NCI-H526 treated with DMSO at 0.1 percent for 48 hours (cell line): Measurements from ENCODE around the gene KIF26A.
A peak's percentile ranks its signal among the peaks of the same experiment; 100 is the strongest.

ENCODE experiments used
- DNase-seq: peaks from one replicate; lab custom pipeline; 2025; lab: John Stamatoyannopoulos, UW

The KIF26A gene

DNA sequence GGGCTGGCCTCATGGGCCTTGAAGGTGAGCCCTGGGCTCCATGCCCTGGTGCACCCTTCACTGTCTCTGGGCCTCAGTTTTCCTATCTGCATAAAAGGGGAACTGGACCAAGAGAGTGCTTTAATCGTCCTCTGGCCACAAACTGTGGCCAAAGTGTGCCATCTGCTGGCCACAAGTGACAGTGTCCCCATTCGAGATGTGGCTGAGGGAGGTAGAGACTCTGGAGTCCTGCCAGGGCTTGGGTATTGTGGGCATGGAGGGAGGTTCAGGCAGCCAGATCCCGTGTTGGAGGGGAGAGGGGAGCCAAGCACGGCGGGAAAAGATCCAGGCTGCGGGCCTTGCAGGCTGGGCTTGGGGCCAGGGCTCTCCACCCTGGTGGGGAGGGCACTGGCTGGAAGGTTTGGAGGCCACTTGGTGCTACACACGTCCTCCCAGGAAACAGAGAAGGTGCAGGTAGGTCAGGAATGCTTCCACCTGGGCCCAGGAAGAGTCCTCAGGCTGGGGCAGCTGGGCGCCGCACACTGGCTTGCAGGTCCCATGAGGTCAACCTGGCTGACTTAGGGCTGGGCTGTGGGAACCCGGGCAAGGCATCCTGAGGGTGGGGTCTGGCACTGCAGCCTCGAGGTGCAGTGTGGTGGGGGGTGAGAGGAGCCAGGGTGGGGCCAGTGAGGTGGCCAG lies 7.3 kb upstream of the KIF26A start:
- DNase-seq, result peak; percentile 45

DNA sequence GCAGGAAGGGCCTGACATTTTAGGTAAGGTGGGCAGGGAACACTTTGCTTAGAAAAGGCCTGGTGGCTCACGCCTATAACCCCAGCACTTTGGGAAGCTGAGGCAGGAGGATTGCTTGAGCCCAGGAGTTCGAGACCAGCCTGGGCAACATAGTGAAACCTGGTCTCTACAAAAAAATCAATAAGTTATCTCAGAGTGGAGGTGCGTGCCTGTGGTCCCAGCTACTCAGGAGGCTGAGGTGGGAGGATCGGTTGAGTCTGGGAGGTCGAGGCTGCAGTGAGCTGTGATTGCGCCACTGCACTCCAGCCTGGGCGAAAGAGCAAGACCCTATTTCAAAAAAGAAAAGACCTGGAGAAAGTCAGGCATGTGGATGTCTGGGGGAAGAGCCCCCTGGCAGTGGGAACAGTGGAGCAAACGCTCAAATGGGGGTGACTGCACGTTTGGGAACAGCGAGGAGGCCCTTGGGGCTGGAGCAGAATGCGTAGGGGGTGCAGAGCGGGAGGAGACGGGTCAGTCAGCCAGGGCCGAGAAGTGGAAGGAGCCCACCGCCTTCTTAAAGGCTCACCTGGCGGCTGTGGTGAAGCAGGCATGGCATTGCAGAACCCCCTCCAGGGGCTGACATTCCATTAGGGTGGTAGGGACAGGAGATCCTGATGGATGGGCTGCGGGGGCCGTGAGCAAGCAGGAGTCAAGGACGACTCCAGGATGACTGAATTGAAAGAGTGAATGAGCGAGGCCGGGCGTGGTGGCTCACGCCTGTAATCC lies 6.2 kb upstream of the KIF26A start:
- no peak for DNase-seq

DNA sequence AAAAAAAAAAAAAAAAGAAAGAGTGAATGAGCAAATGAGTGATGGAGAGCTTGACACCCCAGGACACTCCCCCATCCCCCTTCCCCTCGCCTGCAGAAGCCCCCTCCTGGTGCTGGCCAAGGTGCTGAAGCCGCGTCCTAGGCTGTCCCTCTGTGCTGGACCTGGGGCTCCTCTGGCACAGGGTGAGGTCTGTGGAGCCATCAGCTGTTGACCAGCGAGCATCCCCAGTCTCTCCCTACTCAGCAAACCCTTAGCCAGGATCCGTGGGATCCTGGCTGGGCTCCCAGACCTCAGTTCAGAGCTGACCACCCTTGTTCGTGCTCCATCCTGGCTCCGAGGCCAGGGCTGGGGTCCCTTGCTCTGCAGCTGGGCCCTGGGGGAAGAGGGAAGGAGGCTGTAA lies 5.4 kb upstream of the KIF26A start:
- no peak for DNase-seq

DNA sequence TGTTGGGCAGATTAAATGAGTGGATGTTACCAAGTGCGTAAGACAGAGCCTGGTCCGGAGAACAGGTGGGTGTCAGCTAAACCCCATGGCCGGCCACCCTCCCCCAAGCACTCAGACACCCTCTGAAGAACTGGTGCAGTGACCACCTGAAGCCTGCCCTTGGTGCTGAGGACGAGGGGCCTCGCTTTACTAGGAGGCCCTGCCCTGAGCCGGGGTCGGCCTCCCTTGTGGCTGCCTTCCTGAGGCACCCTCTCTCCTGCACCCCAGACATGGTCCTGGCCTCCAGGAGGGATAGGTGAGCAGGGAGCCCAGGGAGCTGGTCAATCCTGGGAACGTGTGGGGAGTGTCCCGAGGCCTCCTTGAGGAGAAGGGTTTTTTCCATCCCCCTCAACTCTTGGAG lies 4.9 kb upstream of the KIF26A start:
- no peak for DNase-seq

DNA sequence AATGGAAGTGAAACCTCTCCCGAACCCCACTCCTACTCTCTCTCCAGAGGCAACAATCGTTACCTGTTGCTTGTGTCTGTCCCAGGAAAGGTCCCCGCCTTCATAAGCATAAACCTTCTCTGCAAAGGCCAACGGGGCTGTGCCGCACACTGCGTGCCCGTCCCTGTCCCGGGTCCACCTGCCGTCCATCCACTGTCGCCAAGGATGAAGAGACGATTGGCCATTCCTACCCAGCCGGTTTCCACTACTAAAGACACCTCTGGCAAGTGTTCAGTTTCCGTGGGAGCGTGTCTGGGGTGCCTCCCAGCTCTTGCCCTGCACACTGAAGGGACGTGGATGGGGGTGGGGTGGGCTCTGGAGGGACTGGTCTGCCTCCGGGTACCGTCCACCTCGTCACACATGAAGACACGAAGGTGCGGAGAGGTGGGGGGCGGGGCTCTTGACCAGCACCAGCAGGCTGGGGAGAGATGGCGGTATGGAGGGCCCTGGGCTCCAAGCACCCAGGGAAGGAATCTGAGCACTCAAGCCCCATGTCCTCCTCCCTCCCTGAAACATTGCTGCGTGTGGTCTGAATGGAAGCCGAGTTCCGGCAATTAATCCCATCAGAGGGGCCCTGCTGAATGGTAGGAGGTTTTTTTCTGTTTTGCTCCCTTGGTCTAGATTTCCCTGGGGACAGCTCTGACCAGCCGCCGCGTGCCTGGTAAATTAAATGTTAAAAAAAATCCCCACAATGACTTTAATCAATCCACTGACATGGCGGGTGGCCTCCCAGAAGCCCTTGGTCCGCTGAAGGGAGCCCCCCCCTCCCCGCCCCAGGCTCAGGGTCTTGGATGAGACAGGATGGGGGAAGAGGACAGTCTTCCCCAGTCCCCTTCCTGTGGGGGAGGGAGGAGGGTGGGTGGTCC lies 4.1 kb upstream of the KIF26A start:
- DNase-seq, result no peak

DNA sequence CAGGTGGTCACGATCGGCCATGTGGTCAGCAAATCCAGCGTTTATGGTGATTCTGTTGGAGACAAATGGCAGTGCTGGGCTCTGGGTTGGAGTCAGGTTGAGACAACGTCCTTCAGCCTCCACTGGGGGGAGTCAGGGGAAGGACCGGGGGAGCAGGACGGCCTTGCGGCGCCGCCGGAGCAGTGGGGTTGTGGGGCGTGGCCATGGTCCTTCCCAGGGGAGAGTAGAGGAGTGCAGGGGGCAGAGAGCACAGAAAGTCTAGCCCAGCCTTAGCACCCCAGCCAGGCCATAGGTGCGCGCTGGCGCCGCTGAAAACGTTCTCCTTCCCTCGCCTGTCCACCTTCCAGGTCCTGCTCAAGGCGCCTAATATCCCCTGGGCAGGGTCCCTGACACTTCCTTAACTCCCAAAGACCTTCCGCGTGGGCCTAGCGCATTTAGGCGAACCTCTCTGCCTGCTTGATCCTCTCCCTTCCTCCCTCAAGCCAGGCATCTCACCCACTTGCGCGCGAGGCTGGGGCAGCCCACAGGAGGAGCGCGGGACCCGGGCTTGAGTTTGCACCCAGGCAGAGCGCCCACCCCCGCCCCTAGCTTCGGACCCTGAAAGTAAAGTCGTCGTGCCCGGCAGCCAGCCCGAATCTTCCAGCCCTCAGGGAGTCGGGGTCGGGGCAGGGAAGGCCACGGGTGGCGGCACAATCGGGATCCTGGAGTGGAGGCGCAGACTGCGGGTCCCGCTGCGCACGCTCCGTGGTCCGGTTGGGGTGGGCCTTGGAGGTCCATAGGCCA lies 3.1 kb upstream of the KIF26A start:
- peak; percentile 43 for DNase-seq

DNA sequence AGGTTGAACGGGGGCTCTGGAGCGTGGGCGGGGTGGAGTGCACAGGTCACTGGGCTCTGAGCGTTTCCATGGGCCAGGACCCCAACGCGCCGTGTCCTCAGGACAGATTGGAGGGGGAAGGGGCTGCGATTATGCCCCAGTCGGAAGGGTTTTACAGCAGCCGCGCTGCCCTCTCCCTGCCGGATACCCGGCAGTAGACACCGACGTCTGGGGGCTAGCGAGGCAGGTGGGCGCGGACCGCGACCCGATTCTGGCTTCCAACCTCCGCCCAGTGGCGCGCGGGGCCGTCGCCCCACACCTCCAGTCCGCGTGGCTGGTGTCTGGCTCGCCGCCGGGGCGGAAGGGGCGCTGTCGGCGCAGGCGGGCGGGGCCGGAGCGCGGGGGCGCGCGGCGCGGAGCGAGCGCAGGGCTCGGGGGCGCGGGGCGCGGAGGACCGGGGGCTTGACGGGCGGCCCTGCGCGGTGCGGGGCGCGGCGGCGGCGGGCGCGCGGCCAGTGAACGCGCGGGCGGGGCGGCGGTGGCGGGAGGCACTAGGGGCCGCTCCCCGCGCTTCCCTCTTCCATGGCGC lies 2.4 kb upstream of the KIF26A start:
- no peak for DNase-seq

DNA sequence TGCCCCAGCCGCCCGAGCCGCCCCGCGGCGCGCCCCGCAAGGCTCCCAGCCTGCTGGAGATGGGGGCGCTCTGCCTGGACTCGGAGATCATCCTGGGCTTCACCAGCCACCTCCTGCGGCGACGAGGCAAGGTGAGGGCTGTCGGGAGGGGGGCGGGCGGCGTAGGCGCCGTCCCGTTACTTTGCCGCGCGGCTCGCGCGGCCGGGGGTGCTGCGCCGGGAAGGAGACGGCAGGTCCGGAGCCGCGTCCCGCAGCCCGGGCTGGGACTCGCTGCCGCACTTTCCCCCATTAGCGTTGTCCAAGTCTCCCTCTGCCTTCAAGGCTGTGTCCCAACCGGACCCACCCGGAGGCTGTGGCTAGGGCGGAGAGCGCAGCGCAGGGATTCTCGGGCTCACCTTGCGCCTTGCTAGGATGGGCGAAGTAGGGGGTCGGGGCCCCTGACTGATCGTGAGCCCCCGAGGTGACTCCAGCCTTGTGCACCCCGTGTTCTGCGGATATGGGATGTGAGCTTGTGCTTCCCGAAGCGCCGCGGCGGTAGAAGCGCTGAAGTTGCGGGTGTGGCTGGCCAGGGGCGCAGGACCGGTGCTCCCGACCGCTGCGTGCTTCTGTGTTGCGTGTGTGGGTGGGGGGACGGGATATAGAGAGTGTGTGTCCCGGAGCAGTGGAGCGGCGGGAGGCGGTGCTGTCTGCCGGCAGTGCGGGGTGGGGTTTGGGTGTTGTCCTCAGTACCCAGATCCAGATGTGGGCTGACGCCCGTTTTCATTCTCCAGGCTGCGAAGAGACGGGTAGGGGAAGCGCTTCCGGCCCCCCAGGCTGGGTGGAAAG lies 1.7 kb upstream of the KIF26A start:
- no peak for DNase-seq

DNA sequence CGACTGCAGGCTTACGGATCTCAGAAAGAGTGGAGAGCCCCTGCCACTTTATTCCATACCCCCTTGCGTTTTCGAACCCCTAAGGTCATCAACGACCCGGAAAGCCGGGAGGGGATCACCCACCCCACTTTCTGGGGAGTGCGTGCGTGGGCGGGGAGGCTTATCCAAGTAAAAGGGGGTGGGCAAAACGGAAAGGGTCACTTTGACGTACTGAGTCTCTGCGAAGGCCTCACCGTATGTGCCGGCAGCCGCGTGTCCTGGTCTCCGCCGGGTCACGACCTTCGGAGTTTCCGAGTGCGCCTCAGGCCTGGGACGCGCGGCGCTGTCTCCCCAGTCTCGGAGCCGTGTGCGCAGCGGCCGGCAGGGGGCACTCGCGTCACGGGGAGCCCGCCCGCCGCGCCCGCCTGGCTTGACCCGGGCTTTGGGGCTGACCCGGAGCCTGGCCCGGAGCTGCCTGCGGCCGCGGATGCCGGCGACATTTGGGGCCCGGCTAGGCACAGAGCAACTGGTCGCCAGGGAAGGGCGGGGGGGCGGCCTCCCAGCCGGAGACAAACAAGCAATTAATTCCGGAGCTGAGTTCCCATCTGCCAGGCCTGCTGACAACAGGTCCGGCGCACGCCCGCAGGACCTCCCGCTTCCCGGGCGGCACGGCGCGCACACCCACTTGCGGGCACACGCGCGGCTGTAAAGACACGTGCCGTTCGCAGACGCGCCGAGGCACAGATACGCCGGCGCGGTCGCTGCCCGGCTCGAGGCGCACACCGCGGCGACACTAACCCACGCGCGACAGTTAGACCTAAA lies 890 bp upstream of the KIF26A start:
- peak; percentile 60 for DNase-seq

DNA sequence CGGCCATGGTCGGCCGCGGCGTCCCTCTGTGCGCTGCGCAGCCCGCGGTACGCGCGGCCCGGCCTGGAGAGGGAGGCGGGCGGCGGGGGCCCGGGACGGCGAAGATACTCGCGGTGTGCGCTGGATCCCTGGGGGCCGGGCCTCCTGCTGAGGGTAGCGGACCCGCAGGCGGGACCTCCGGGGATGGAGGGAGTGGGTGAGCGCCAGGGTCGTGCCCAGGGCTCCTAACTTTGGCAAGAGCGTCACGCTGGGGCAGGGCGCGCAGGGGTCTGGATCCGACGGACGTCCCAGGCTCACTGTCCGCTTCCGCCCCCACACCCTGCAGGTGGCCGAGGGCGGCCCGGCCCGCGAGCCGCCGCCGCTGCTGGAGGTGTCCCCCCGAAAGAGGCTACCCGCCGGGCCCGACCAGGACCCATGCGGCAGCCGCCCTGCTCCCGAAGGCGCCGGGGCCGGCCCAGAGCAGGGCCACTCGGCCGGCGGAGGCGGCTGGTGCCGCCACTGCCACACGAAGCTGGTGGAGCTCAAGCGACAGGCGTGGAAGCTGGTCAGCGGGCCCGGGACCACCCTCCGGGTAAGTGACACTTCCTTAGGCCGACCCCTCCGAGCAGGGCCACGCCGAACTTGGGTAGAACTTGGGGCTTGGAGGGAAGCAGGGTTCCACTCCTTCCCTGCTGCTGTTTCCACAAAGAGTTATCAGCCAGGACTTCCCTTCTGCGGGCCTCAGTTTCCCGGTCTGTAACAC lies 502 bp downstream of the KIF26A start:
- no peak for DNase-seq

DNA sequence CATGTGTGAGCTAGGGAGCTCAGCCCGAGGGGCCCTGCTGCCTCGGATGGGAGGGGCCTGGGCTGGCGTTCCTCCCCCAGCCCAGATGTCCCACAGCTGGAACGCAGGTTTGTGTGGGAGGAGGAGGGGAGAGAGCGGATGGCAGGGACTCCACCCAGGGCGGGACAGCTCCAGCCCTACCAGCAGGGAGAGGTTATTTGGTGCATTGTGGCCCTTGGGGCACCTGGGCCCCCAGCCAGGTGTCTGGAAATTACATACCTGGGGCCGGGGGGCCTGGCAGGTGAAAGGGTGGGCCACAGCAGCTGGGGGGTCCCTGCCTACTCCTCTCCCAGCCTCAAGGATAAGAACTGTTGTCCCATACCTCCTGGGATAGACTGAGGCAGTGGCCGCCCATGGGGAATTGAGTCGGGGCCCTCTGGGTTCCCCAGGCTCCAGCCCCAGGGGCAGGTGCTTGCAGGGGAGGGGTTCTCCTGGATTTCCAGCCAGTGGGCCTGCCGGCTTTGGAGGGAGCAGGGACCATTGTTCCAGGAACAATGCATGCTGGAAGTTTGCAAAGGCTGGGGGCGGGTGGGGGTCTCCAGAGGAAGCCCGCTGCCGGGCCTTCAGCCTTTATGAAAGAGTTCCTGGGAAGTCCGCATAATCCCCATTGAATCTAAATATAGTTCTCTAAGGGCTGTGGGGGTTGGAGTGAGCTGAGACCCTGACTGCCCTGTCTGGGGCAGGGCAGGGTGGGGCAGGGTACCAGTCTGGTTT lies 1.2 kb downstream of the KIF26A start:
- no peak for DNase-seq

DNA sequence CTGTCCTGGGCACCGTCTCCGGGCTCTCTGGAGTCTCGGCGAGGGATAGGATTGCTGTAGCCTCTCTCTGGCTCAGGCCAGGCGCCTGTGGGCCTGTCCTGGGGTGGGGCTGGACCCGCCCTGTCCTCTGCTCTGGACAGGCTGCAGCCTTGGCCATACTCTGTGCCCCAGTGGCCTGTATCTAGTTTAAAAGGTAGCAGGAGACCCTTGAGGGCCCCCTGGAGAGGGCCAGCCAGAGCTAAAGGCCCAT lies 1.8 kb downstream of the KIF26A start:
- no peak for DNase-seq

DNA sequence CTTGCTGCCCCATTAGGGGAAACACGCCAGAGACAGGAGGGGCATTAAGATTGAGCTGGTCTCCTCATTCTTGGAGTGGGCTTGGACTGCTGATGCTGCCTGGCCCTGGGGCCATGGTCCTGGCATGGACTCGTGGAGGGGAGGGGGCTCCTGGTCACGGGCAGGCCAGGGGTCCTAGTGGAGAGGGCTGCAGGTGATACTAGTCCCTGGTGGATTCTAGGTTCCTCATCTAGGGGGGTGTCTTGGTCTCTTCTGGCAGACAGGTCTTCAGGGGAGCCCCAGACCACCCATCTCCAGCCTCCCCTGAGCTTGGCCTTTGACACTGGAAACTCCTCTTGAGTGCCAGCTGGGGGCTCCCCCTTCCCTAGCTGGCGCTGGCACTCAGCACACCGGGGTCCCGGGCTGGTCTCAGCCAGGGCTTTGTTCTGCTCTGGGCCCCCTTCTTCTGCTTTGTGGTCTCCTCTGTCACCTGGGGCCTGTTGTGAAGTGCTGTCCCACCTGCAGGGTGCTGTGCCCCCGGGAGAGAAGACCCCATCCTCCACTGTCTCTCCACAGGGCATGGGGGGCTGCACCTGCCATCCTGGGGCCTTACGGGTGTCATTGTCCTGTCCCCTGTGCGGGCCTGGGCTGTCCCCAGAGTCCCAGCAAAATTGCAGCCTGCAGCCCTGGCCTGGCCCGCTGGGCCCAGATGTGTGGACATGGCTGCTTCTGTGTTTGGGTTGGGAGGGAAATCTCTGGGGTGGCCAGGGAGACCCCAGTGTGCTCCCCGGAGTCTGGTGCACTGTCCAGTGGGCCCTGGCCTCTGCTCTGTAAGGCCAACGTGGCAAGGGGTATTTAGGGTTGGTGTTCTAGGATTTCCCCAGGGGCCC lies 2.3 kb downstream of the KIF26A start:
- no peak for DNase-seq

DNA sequence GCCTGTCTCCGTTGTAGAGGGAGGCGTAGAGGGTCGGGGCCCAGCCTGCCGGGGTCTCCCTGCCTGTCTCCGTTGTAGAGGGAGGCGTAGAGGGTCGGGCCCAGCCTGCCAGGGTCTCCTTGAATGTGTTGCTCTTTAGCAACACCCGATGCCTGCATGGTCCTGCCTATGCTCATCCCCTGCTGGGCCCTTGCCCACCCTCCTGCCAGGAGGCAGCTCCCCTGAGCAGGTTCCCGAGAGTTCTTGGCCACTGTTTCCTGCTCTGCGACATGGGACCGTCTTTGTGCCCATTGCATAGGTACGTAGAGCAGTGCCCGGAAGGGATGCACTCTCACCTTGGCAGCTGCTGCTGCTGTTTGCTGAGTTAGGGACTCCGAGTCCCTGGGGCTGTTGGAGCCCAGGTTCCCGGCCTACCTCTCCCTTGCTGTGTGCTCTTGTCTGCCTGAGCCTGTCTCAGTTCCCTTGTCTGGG lies 3.3 kb downstream of the KIF26A start:
- DNase-seq, result no peak

DNA sequence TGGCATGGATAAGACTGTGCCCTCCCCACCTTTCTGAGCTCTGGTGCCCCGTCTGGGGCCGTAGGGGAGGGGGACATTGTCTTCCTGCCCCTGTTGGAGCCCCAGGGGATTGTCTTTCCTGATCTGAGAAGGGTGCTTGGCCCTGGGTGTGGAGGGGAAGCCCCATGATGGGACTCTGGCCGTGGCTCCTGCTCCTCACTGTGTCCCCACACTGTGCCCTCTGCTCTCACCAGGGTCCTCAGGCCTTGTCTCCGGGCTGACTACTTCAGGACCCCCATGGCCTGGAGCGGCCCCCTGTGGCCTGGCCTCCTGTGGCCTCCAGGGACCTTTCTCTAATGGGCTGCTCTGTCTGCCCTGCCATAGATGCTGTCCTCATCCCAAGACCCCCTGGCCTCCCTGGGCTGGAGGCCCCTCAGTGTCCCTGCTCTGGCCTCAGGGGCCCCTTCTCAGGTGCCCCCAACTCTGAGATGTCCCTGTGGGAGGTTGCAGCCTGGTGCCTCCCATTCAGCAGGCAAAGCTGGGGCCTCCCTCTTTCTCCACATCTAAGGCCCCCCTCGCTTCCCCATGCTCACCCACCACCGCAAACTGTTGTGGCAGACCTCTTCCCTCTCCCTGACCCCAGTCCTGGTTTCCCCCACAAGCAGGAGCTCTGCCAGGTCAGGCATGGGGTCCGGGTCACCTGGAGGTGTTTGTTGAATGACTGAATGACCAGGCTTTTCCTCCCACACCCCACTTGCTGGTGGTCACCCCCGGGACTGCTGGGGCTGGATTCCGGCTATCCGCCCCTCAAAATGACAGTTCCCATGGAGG lies 4.0 kb downstream of the KIF26A start:
- no peak for DNase-seq

DNA sequence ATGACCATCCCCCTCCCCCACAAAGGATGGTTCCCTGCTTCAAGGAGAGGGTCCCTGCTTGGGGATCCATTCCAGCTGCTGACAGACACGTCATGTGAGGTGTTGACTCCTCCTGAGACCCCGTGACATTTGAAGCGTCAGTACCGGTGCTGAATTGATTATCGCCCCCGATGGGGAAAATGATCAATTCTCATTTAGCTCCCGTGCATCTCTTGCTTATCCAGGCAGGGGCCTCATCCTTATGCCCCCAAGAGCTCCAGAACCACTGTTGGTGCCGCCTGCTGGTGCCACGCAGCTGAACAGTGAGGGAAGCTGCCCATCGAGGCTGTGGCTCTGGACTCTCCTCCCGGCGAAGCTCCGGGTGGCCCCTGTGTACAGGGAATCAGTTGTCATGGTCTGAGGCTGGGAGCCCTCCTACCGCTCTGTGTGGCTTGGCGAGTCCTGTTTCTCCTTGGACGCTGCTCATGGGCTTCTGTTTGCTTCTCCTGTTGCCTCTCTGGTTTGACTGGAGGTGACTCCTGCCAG lies 4.6 kb downstream of the KIF26A start:
- no peak for DNase-seq
